Right ventricle myocardium inferior (tissue), 1 donor: Measurements from ENCODE around the gene PGAM5. TPM values are rescaled to one million over a fixed set of nuclear protein-coding genes. Genes with fewer than 3 reads are reported as not detected.
A peak's percentile ranks its signal among the peaks of the same experiment; 100 is the strongest.

Source experiments
- ATAC-seq: fragments of 200-7000 bp; cut with Tn5 transposase; one replicate; pipeline ENCODE4 v1.9.1; 2020; ENCODE audit warnings: mild to moderate bottlenecking, moderate library complexity
- DNase-seq: peaks from one replicate; pipeline ENCODE4 v3.0.0; 2021; ENCODE audit errors: missing footprints
- intact Hi-C: fragments of 100-400 bp; cut with DNase I; formaldehyde crosslinking; loops from one replicate; pipeline ENCODE4 v1.11.0; 2022
- long read RNA-seq: library from polyadenylated mRNA; unstranded; transcript quantifications from one replicate; pipeline ENCODE4 v2.0.0, GENCODE V29; 2021
- total RNA-seq: library from RNA; stranded (reverse); fragmentation: NEBNext Ultra II Directional; extraction: Animal tissue kit (Norgen Biotek cat#: 25700); gene quantifications from one replicate; pipeline ENCODE4 v1.2.1, GENCODE V29; 2021
- donor health status: DM: no; HTN: yes; CAD: no; lungs with severe emphysema.

PGAM5 gene
- 34.1 TPM for total RNA-seq
- long read RNA-seq, partial matches to known transcripts: 5 of 12 reads
- long read RNA-seq, other reads (novel, unspliced or antisense): 3 of 12 reads

GRCh38 chr12:132710405-132711079 lies at the start of gene PGAM5:
Gene PGAM5 (plus strand): TSS chr12:132710842. CDS start chr12:132710877, 35 bp downstream.
- ATAC-seq: peak; percentile 96
- DNase-seq: peak; percentile 92
- intact Hi-C loops: no loop called here

- no peak for ATAC-seq
- intact Hi-C loops: no loop called here
Observed at GRCh38 chr12:132660996-132661395, 49.6 kb upstream of the PGAM5 start.

GRCh38 chr12:132661972-132662371 lies 48.7 kb upstream of the PGAM5 start:
- intact Hi-C loops: no loop called here
- DNase-seq: no peak
- ATAC-seq: peak; percentile 61

More at GRCh38 chr12:132660996-132661395, 49.6 kb upstream of the PGAM5 start:
- no peak for DNase-seq

GRCh38 chr12:132662901-132663755 lies 47.5 kb upstream of the PGAM5 start:
- DNase-seq (no peak), ATAC-seq (no peak)
- intact Hi-C loops: no loop called here

GRCh38 chr12:132664206-132665148 lies 46.2 kb upstream of the PGAM5 start:
- DNase-seq (no peak), ATAC-seq (no peak)

GRCh38 chr12:132665149-132665491 lies 45.5 kb upstream of the PGAM5 start:
- DNase-seq: no peak
- intact Hi-C loops: no loop called here
- ATAC-seq: no peak

More at GRCh38 chr12:132664206-132665148, 46.2 kb upstream of the PGAM5 start:
- intact Hi-C loops: no loop called here

GRCh38 chr12:132665794-132666193 lies 44.8 kb upstream of the PGAM5 start:
- ATAC-seq (no peak), DNase-seq (no peak)
- intact Hi-C loops: no loop called here

GRCh38 chr12:132668191-132669088 lies 42.2 kb upstream of the PGAM5 start:
- intact Hi-C loops: no loop called here
- ATAC-seq: no peak

GRCh38 chr12:132669166-132669879 lies 41.3 kb upstream of the PGAM5 start:
- no peak for ATAC-seq
- intact Hi-C loops: no loop called here

More at GRCh38 chr12:132668191-132669088, 42.2 kb upstream of the PGAM5 start:
- DNase-seq: no peak

GRCh38 chr12:132672116-132672515 lies 38.5 kb upstream of the PGAM5 start:
- no peak for ATAC-seq
- intact Hi-C loops: no loop called here
- no peak for DNase-seq

More at GRCh38 chr12:132669166-132669879, 41.3 kb upstream of the PGAM5 start:
- no peak for DNase-seq

GRCh38 chr12:132672678-132673077 lies 38.0 kb upstream of the PGAM5 start:
- intact Hi-C loops: no loop called here
- DNase-seq (no peak), ATAC-seq (no peak)

- DNase-seq (no peak), ATAC-seq (no peak)
- intact Hi-C loops: no loop called here
Observed at GRCh38 chr12:132673288-132674179, 37.1 kb upstream of the PGAM5 start.

- no peak for ATAC-seq
- intact Hi-C loops: no loop called here
- no peak for DNase-seq
Observed at GRCh38 chr12:132674561-132674960, 36.1 kb upstream of the PGAM5 start.

- DNase-seq (no peak), ATAC-seq (no peak)
- intact Hi-C loops: no loop called here
Observed at GRCh38 chr12:132675757-132676432, 34.7 kb upstream of the PGAM5 start.

GRCh38 chr12:132677492-132677891 lies 33.1 kb upstream of the PGAM5 start:
- DNase-seq (no peak), ATAC-seq (no peak)
- intact Hi-C loops: no loop called here

- DNase-seq (no peak), ATAC-seq (no peak)
- intact Hi-C loops: loop anchor here (5.0 kb wide), 1 partner anchor 82 kb away; no protein-coding TSS in a partner anchor
Observed at GRCh38 chr12:132685400-132685799, 25.2 kb upstream of the PGAM5 start.
